Panc1 (cell line): ENCODE measurements around the gene C22orf42.

Experiments
- CTCF ChIP-seq: fragments of 450-650 bp; IDR thresholded peaks from 2 replicates; pipeline ENCODE4 v1.5.1; 2017; ENCODE audit warnings: mild to moderate bottlenecking
- POLR2AphosphoS5 ChIP-seq: IDR thresholded peaks from 2 replicates; pipeline ENCODE4 v1.6.1; 2012; ENCODE audit warnings: mild to moderate bottlenecking, low read depth, low read length, moderate library complexity
- REST ChIP-seq, 2 experiments: IDR thresholded peaks; 2 replicates each; pipeline ENCODE4 v1.6.1; 2011 to 2012; ENCODE audit warnings: low read depth in 2 of 2, control low read depth in 1 of 2, low read length in 1 of 2, mild to moderate bottlenecking in 1 of 2, moderate library complexity in 1 of 2; ENCODE audit not compliant: insufficient read depth in 1 of 2
- SIN3A ChIP-seq: IDR thresholded peaks from 2 replicates; pipeline ENCODE4 v1.6.1; 2012; ENCODE audit warnings: low read depth, mild to moderate bottlenecking, low read length, moderate library complexity, borderline replicate concordance; ENCODE audit not compliant: insufficient read depth

- TF ChIP-seq CTCF, result no peak
- TF ChIP-seq POLR2AphosphoS5, result no peak
- no peak for TF ChIP-seq REST (IDR thresholded peaks at IDR 0.05; ENCODE audit: insufficient read depth in 1 of 2, low read depth in 2 of 2, low read length in 1 of 2)
- TF ChIP-seq SIN3A, result no peak
Observed at GRCh38 chr22:32185821-32186220, 26.7 kb upstream of the C22orf42 start.
